Measurements from ENCODE around the gene PARP6. TPM values are rescaled to one million over a fixed set of nuclear protein-coding genes. Genes with fewer than 3 reads are reported as not detected.

Gene PARP6
- total and polyA plus RNA-seq, 2 of the 8 experiments (the other 6 are each of a cell fraction or from before 2014, with no cell fraction given) = 39.8 to 45.3 TPM

- Histone ChIP-seq H3K27ac (ENCODE audit: low read depth, low read length) (no peak overlapping the region), H4K91ac (replicated peaks; ENCODE audit: insufficient read length, low read length) (no peak overlapping the region), H4K20me1 (replicated peaks in 1 of 2; ENCODE audit: control insufficient read depth in 1 of 2, insufficient read depth in 2 of 2, low read length in 2 of 2) (peaks cover 0 to 4% of the 10 kb centered on the region in 2 experiments), H3K9ac (replicated peaks in 1 of 4; ENCODE audit: extremely low read depth in 1 of 4, low read depth in 3 of 4, low read length in 3 of 4) (no peak overlapping the region), H3K4me3 (ENCODE audit: extremely low read depth in 1 of 4, insufficient read depth in 2 of 4, low read depth in 3 of 4, low read length in 4 of 4) (no peak overlapping the region), H3K23me2 (ENCODE audit: low read depth, low read length) (no peaks in the 10 kb centered on the region), H2AFZ (ENCODE audit: low read length) (no peak overlapping the region), H2BK15ac (ENCODE audit: low read length) (no peak overlapping the region), H4K5ac (ENCODE audit: insufficient read length, low read depth, low read length) (no peak overlapping the region), H3K18ac (ENCODE audit: extremely low read depth, low read length) (no peak overlapping the region), H2BK12ac (ENCODE audit: low read depth, low read length) (no peak overlapping the region), H2BK5ac (ENCODE audit: low read depth, low read length) (no peak overlapping the region), H3K56ac (replicated peaks; ENCODE audit: insufficient read length, low read depth, low read length) (no peak overlapping the region), H3K14ac (ENCODE audit: insufficient read length) (no peak overlapping the region), H3K79me2 (ENCODE audit: control insufficient read depth in 1 of 2, insufficient read depth in 2 of 2, low read length in 2 of 2) (no peaks in the 10 kb centered on the region), H3K4me2 (ENCODE audit: insufficient read depth in 1 of 2, low read depth in 2 of 2, low read length in 2 of 2) (no peak overlapping the region), H3K27me3 (replicated peaks in 1 of 4; ENCODE audit: control insufficient read depth in 3 of 4, extremely low read depth in 1 of 4, insufficient read depth in 3 of 4, low read length in 3 of 4) (peaks cover 0 to 1% (median 0%) of the 10 kb centered on the region in 4 experiments; a peak in 3 of 7 replicates), H2BK120ac (replicated peaks; ENCODE audit: low read depth, low read length) (no peak overlapping the region), H2AK5ac (ENCODE audit: low read depth, low read length) (no peak overlapping the region), H3K23ac (ENCODE audit: insufficient read length) (no peak overlapping the region), H2BK20ac (ENCODE audit: low read length) (no peak overlapping the region), H3K79me1 (ENCODE audit: low read depth, low read length) (no peaks in the 10 kb centered on the region), H3K9me3 (ENCODE audit: insufficient read depth in 2 of 2, low read depth in 1 of 2, low read length in 1 of 2) (no peaks in the 10 kb centered on the region), H3K4me1 (replicated peaks in 1 of 4; ENCODE audit: control insufficient read depth in 3 of 4, insufficient read depth in 4 of 4, low read length in 3 of 4) (no peaks in the 10 kb centered on the region), H4K8ac (ENCODE audit: extremely low read depth, insufficient read depth, low read length) (no peak overlapping the region), H3K4ac (replicated peaks; ENCODE audit: insufficient read length, low read depth, low read length) (no peak overlapping the region), H3K36me3 (ENCODE audit: control insufficient read depth in 2 of 4, insufficient read depth in 4 of 4, low read length in 3 of 4) (no peaks in the 10 kb centered on the region)
- FAIRE-seq = no peak
- ChIA-PET POLR2A (ENCODE audit: partially characterized antibody) (no interaction called here), CTCF (ENCODE audit: partially characterized antibody) (interaction anchor here (0.6 to 1.5 kb wide), 2 partner anchors 38 to 85 kb away, joined by 3 to 6 read pairs; no protein-coding TSS in a partner anchor)
- DNase-seq (ENCODE audit: low read depth in 1 of 2, low spot score in 2 of 2) = no peak
- 69% methylated on average over 1 of the region's 1 CpG; no CpG with 5 or more reads in 1 of the 2 experiments for WGBS, 2 experiments (ENCODE audit: extremely low coverage in 1 of 2, insufficient coverage in 1 of 2, insufficient read length in 1 of 2, insufficient replicate concordance in 2 of 2, low coverage in 1 of 2, low lambda C conversion rate in 2 of 2, missing lambda C conversion rate in 1 of 2)
- TF ChIP-seq SIRT6 (IDR thresholded peaks at IDR 0.05; ENCODE audit: low read length) = no peak
- TF ChIP-seq SUZ12 (IDR thresholded peaks at IDR 0.05; ENCODE audit: low read length) = no peak
- TF ChIP-seq SIX5 (IDR thresholded peaks at IDR 0.05; ENCODE audit: low read depth, low read length) = no peak
- TF ChIP-seq HDAC2 (IDR thresholded peaks at IDR 0.05; ENCODE audit: borderline replicate concordance in 1 of 2, low read depth in 2 of 2, low read length in 2 of 2) = no peak
- TF ChIP-seq POLR2A (IDR thresholded peaks at IDR 0.05; ENCODE audit: control extremely low read depth in 1 of 2, low read depth in 2 of 2, low read length in 2 of 2) = no peak
- no peak for TF ChIP-seq RNF2 (IDR thresholded peaks at IDR 0.05; ENCODE audit: borderline replicate concordance, low read depth, low read length, missing control alignments, poor library complexity, severe bottlenecking)
- TF ChIP-seq NANOG (IDR thresholded peaks at IDR 0.05; ENCODE audit: insufficient read depth, low read depth, low read length, poor library complexity, severe bottlenecking) = no peak
- TF ChIP-seq EZH2 (IDR thresholded peaks at IDR 0.05; ENCODE audit: low read depth, low read length, severe bottlenecking) = no peak
- no peak for TF ChIP-seq BCL11A (IDR thresholded peaks at IDR 0.05; ENCODE audit: low read depth in 2 of 2, low read length in 2 of 2)
- TF ChIP-seq KDM1A (IDR thresholded peaks at IDR 0.05; ENCODE audit: borderline replicate concordance, low read length) = no peak
- TF ChIP-seq CBX5 (IDR thresholded peaks at IDR 0.05; ENCODE audit: low read depth, low read length) = no peak
- TF ChIP-seq PHF8 (conservative IDR thresholded peaks at IDR 0.05; ENCODE audit: low read depth, low read length) = no peak
- no peak for TF ChIP-seq YY1 (IDR thresholded peaks at IDR 0.05; ENCODE audit: low read depth, low read length)
- no peak for TF ChIP-seq ASH2L (IDR thresholded peaks at IDR 0.05; ENCODE audit: low read length)
- TF ChIP-seq EGR1 (IDR thresholded peaks at IDR 0.05; ENCODE audit: borderline replicate concordance, low read depth, low read length) = no peak
Measured at GRCh38 chr15:72302955-72303354, 30.6 kb upstream of the PARP6 start.

Data from H1 (cell line).